Ovary (tissue), 9 donors: ENCODE measurements around the gene GPR155. TPM values are rescaled to one million over a fixed set of nuclear protein-coding genes. Genes with fewer than 3 reads are reported as not detected.

Source experiments
- DNase-seq, 5 donors: peaks; one replicate each; pipeline ENCODE4 v3.0.0-alpha.2; 2019 to 2020
- H3K27ac ChIP-seq, 2 donors: fragments of 200-600 bp; one replicate each; pipeline versions ENCODE4 v1.5.1 to v1.8.0; 2019 to 2022
- H3K27me3 ChIP-seq: fragments of 200-600 bp; one replicate; pipeline ENCODE4 v1.8.0; 2022
- H3K36me3 ChIP-seq: fragments of 200-600 bp; sonication (generic); one replicate; pipeline ENCODE4 v1.5.1; 2019
- H3K4me1 ChIP-seq: one replicate; pipeline ENCODE4 v1.8.1; 2013; ENCODE audit warnings: mild to moderate bottlenecking, moderate library complexity; ENCODE audit not compliant: insufficient read depth
- H3K4me3 ChIP-seq: fragments of 200-600 bp; sonication (generic); one replicate; pipeline ENCODE4 v1.5.1; 2017
- H3K9me3 ChIP-seq, 2 donors: fragments of 200-600 bp in 1 of 2; sonication (generic) in 1 of 2; one replicate each; pipeline versions ENCODE4 v1.5.1 to v1.8.1; 2013 to 2019; ENCODE audit warnings: mild to moderate bottlenecking in 1 of 2, moderate library complexity in 1 of 2
- CTCF ChIP-seq, 3 donors: fragments of 450-650 bp in 2 of 3; fragments of 200-600 bp in 1 of 3; IDR thresholded peaks; one replicate each; pipeline versions ENCODE4 v1.5.1 to v1.8.0; 2016 to 2022; ENCODE audit warnings: antibody characterized with exemption in 3 of 3, mild to moderate bottlenecking in 1 of 3
- EP300 ChIP-seq: sonication (generic); formaldehyde crosslinking; IDR thresholded peaks from one replicate; pipeline ENCODE4 v1.6.1; 2017; ENCODE audit warnings: antibody characterized with exemption
- POLR2A ChIP-seq: fragments of 450-650 bp; IDR thresholded peaks from one replicate; pipeline ENCODE4 v1.6.1; 2017; ENCODE audit warnings: antibody characterized with exemption, mild to moderate bottlenecking, moderate library complexity
- WGBS, 3 donors: extraction: QIAGEN DNeasy Blood & Tissue Kit in 1 of 3; methylation state at CpG; one replicate each; pipeline versions ENCODE4 v1.1.5 to v1.1.7; 2013 to 2017; 5-methylcytosine and 5-hydroxymethylcytosine counted together
- intact Hi-C, 4 donors: fragments of 100-400 bp; cut with DNase I; formaldehyde crosslinking; loops; one replicate each; pipeline versions ENCODE4 v1.11.0 to v1.15.1; 2022 to 2023
- polyA plus RNA-seq, 2 donors: library from polyadenylated mRNA; stranded (reverse); fragments of 200-250 nt in 1 of 2; fragments of 350-450 nt in 1 of 2; fragmentation: Illumina TruSeq in 1 of 2; extraction: RNeasy Lipid Tissue Mini Kit (QIAGEN cat#74804) in 1 of 2; gene quantifications; one replicate each; pipeline ENCODE4 v1.2.3, GENCODE V29; 2013 to 2014
- total RNA-seq, 7 donors: library from RNA; depleted of rRNA in 2 of 7; stranded (reverse); fragments of >200 nt in 2 of 7; fragmentation: NEBNext Ultra II Directional in 3 of 7; extraction: Animal tissue kit (Norgen Biotek cat#: 25700) in 3 of 7; gene quantifications; one replicate each; pipeline versions ENCODE4 v1.1.0 to v1.2.4, GENCODE V29; 2016 to 2023
- donor health status: DM: no; HTN: no; CAD: no; lungs with moderate emphysema.
- donor health status: DM: no; HTN: no; CAD: no.
- donor health status: Bipolar disorder and iron deficiency.
- donor health status: DM: yes; HTN: yes; CAD: no.
- donor health status: DM: no; HTN: no; CAD: no.
- donor health status: DM: yes; HTN: yes; CAD: no.

Gene GPR155
- total and polyA plus RNA-seq, 9 donors: 1.9 to 7.2 (median 3.9) TPM

DNA sequence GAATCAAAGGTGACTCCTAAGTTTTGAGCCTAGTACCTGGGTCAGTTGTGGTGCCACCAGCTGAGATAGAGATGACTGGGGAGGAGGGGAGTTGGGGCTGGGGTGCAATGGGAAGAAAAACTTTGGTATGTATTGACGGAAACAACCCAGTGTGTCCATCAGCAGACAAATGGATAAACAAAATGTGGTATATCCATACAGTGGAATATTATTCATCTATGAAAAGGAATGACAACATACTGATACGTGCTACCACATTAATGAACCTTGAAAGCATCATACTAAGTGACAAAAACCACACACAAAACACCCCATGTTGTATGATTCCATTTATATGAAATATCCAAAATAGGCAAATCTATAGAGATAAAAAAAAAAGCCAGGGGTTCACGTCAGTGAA lies 41.1 kb upstream of the GPR155 start:
- no peak for DNase-seq
- 91 to 93% (median 92%) methylated on average over 3 of the region's 3 CpGs for WGBS, 3 donors
- Histone ChIP-seq H3K4me3 (no peak overlapping the region), H3K27ac (no peak overlapping the region), H3K36me3 (no peaks in the 10 kb centered on the region), H3K9me3 (peaks cover 0 to 2% of the 10 kb centered on the region in 2 donors), H3K27me3 (no peaks in the 10 kb centered on the region), H3K4me1 (no peaks in the 10 kb centered on the region)
- TF ChIP-seq CTCF (IDR thresholded peaks at IDR 0.05) (no peak), EP300 (no peak), POLR2A (no peak)
- intact Hi-C loops: loop anchor here in 1 of 4 donors (10.0 kb wide), 1 partner anchor 63 kb away; no protein-coding TSS in a partner anchor

DNA sequence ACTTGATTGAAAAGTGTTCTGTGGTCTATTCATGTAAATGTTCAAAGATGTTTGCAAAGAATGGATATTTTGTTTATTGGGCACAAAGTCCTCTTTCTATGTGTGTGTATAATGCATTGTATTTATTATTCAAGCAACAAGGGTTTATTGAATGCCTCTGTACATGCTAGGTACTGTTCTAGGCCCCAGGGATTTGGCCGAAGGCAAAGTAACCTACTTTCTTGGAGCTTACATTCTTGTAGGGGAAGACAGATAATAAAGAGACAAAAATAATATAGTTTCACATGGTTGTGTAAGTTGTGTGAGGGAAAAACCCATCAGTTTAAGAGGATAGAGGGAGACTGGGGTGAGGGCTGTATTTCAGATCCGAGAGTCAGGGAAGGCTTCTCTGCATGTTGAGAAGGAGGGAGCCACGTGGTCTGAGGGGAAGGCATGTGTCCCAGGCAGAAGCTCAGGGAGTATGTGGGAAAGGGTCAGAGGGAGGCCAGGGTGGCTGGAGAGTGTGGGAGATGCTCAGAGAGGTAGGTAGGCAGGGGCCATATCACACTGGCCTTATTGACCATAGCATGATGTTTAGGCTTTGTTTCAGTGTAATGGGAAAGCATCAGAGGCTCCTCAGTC lies 40.4 kb upstream of the GPR155 start:
- intact Hi-C loops: loop anchor here in 1 of 4 donors (10.0 kb wide), 1 partner anchor 62 kb away; no protein-coding TSS in a partner anchor

GRCh38 chr2:174524527-174524926 lies 37.7 kb upstream of the GPR155 start:
- no peaks in the 10 kb centered on the region for H3K27me3 ChIP-seq
- no peak overlapping the region for H3K4me3 ChIP-seq
- H3K27ac ChIP-seq: no peak overlapping the region
- TF ChIP-seq EP300 (no peak), POLR2A (no peak), CTCF (IDR thresholded peaks at IDR 0.05) (no peak)
- H3K9me3 ChIP-seq: peaks cover 0 to 2% of the 10 kb centered on the region in 2 donors
- H3K36me3 ChIP-seq: no peaks in the 10 kb centered on the region
- DNase-seq: no peak
- WGBS, 3 donors: 87 to 94% (median 92%) methylated on average over 2 of the region's 2 CpGs
- intact Hi-C loops: loop anchor here in 1 of 4 donors (10.0 kb wide), 1 partner anchor 60 kb away; no protein-coding TSS in a partner anchor
- no peaks in the 10 kb centered on the region for H3K4me1 ChIP-seq

More for the DNA sequence above, 40.4 kb upstream of the GPR155 start:
- Histone ChIP-seq H3K36me3 (no peaks in the 10 kb centered on the region), H3K9me3 (peaks cover 0 to 2% of the 10 kb centered on the region in 2 donors), H3K27ac (no peak overlapping the region), H3K4me1 (no peaks in the 10 kb centered on the region), H3K27me3 (no peaks in the 10 kb centered on the region), H3K4me3 (no peak overlapping the region)
- DNase-seq: no peak
- TF ChIP-seq POLR2A: no peak
- no peak for TF ChIP-seq EP300
- TF ChIP-seq CTCF (IDR thresholded peaks at IDR 0.05): no peak
- WGBS, 3 donors: 74 to 80% (median 77%) methylated on average over 3 of the region's 3 CpGs

- no peaks in the 10 kb centered on the region for H3K27me3 ChIP-seq
- DNase-seq: no peak
- H3K9me3 ChIP-seq: peaks cover 0 to 2% of the 10 kb centered on the region in 2 donors
- H3K4me1 ChIP-seq: no peaks in the 10 kb centered on the region
- intact Hi-C loops: loop anchor here in 1 of 4 donors (10.0 kb wide), 1 partner anchor 58 kb away; no protein-coding TSS in a partner anchor
- TF ChIP-seq CTCF (IDR thresholded peaks at IDR 0.05) (peak in 1 of 3 donors; percentile 18), EP300 (no peak), POLR2A (no peak)
- no peak overlapping the region for H3K4me3 ChIP-seq
- no peaks in the 10 kb centered on the region for H3K36me3 ChIP-seq
- H3K27ac ChIP-seq: no peak overlapping the region
- WGBS, 3 donors: 4 to 7% (median 7%) methylated on average over 3 of the region's 3 CpGs
Measured at GRCh38 chr2:174522553-174522952, 35.7 kb upstream of the GPR155 start.
